ENCODE results near the gene RNF19B.

DNA sequence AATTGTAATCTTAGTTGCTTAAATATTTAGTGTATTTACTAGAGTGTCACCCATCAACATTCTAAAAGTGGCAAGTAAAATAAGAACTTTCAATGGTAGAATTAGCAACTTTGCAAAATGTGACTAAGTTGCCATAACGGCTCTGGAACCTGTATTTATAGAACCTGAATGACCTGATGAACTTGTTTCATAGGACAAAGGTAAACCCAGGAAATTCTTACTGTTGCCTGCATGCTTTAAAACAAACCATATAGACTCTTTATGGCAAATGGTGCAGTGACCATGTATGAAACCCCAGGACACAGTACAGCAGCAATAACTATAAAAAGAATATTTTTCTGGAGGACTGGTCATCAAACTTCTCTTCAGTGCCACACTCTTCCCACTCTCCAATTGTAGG is 49.2 kb upstream of the RNF19B start:
- TF ChIP-seq, protein P1, sequence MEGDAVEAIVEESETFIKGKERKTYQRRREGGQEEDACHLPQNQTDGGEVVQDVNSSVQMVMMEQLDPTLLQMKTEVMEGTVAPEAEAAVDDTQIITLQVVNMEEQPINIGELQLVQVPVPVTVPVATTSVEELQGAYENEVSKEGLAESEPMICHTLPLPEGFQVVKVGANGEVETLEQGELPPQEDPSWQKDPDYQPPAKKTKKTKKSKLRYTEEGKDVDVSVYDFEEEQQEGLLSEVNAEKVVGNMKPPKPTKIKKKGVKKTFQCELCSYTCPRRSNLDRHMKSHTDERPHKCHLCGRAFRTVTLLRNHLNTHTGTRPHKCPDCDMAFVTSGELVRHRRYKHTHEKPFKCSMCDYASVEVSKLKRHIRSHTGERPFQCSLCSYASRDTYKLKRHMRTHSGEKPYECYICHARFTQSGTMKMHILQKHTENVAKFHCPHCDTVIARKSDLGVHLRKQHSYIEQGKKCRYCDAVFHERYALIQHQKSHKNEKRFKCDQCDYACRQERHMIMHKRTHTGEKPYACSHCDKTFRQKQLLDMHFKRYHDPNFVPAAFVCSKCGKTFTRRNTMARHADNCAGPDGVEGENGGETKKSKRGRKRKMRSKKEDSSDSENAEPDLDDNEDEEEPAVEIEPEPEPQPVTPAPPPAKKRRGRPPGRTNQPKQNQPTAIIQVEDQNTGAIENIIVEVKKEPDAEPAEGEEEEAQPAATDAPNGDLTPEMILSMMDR (IDR thresholded peaks at IDR 0.05), result no peak
- TF ChIP-seq POLR2A (IDR thresholded peaks at IDR 0.05), result no peak

Measured in vagina (tissue), 2 donors.